Measurements from ENCODE around the gene SOWAHA. TPM values are rescaled to one million over a fixed set of nuclear protein-coding genes. Genes with fewer than 3 reads are reported as not detected.

The SOWAHA gene
- total RNA-seq = 0.11 and 0.13 TPM in 2 replicates

GRCh38 chr5:132812781-132813598 lies at the start of gene SOWAHA:
SOWAHA (plus strand) TSS chr5:132813302; CDS start chr5:132813622, 320 bp downstream.

GRCh38 chr5:132777209-132778069 lies 35.7 kb upstream of the SOWAHA start, which contains the start of gene SEPTIN8:
SEPTIN8 (minus strand) TSS chr5:132777239; CDS start chr5:132777137, 102 bp downstream.

GRCh38 chr5:132830436-132831094 lies 17.5 kb downstream of the SOWAHA start, which contains the start of gene SHROOM1:
SHROOM1 (minus strand) TSS chr5:132830647; CDS start chr5:132826140, 4,507 bp downstream.

Small RNAs within 50 kb of the gene (small RNA-seq; reads per million reads assigned to genes)
- gene RNA5SP192 = not detected

Other genes starting within 250 kb of the SOWAHA start
- not detected in 2 replicates for gene IL13, start 155.1 kb upstream of the SOWAHA start, total RNA-seq
- gene IL4, start 139.3 kb upstream of the SOWAHA start, total RNA-seq = not detected in 2 replicates
- 12.0 and 15.3 TPM in 2 replicates for gene KIF3A, start 75.8 kb upstream of the SOWAHA start, total RNA-seq
- not detected in 2 replicates for gene CCNI2, start 65.9 kb upstream of the SOWAHA start, total RNA-seq
- gene SEPTIN8, start 36.1 kb upstream of the SOWAHA start, total RNA-seq = 55.7 and 64.9 TPM in 2 replicates
- 3.8 and 6.7 TPM in 2 replicates for gene SHROOM1, start 17.3 kb downstream of the SOWAHA start, total RNA-seq
- 0.11 and 0.13 TPM in 2 replicates for gene GDF9, start 53.2 kb downstream of the SOWAHA start, total RNA-seq
- gene UQCRQ, start 53.3 kb downstream of the SOWAHA start, total RNA-seq = 89.6 and 99.7 TPM in 2 replicates
- 0.32 and 0.39 TPM in 2 replicates for gene LEAP2, start 60.4 kb downstream of the SOWAHA start, total RNA-seq
- 98.7 and 99.9 TPM in 2 replicates for gene AFF4, start 150.3 kb downstream of the SOWAHA start, total RNA-seq
- 12.5 and 14.4 TPM in 2 replicates for gene ZCCHC10, start 213.2 kb downstream of the SOWAHA start, total RNA-seq
- 123 and 126 TPM in 2 replicates for gene HSPA4, start 238.7 kb downstream of the SOWAHA start, total RNA-seq